ENCODE measurements around the gene C9orf85.

The C9orf85 gene

DNA sequence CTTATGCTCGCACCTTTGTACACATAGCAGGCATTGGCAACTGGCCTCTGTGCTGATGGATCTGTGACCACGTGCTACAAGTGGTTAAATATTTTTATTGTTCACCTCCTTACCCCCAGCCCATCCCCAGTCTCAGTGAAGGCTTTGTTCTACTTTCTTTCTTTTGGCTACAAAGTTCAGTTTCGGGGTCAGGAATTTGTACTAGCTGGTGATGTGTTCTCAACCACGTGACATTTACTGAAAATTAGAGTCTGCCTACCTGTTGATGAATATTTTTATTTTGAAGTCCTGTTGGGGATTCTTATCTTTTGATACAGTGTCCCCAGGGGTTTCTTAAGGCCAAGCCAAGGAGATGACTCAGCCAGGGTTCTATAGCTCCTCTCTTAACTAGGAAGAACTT lies 101.2 kb downstream of the C9orf85 start:
- no peak for DNase-seq (ENCODE audit: low read depth)

DNA sequence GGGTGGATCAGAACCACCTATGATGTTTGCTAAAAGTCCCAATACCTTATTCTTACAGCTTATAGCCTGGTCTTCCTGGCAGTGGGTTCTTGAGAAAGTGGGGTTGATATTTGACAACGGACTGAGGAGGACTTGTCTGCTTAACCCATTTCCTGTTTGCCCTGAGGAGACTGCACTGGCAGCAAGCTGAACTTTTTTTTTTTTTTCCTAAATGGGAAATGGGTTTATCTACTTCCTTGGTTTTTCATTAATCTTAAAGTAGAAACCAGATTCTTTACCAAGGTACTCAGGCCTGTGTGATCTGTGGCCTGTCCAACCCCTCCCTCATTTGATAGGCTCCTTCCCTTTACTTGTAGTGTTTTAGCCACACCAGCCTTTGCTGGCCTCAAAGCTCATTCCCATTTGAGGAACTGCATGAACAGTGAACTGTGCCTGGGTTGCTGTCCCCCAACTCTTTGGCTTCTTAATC lies 101.9 kb downstream of the C9orf85 start:
- no peak for DNase-seq (ENCODE audit: low read depth)

DNA sequence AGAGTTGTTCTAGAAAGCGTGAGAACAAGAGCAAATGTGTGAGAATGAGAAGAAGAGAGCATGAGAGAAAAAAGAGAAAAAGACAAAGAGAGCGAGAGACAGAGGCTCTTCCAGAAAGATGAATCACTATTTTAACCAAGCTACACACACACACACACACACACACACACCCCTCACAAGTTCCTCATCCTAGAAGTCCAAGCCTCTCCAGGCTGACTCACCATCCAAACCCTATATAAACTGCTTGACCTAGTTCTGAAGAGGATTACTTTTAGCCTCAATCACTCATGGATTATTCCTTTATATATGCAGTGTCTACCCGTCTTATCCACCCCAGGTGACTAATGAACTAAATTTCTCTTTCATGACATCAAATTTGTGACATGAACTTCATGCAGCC lies 111.4 kb downstream of the C9orf85 start:
- DNase-seq (ENCODE audit: low read depth), result no peak
